GM21528 (cell line): Measurements from ENCODE around the gene DMD.

ENCODE experiments used
- ATAC-seq: cut with Tn5 transposase; IDR thresholded peaks from one replicate; pipeline ENCODE4 v1.9.1; 2021; ENCODE audit warnings: mild to moderate bottlenecking, moderate library complexity; ENCODE audit not compliant: unreplicated experiment, low FRiP score

Gene DMD

GRCh38 chrX:31580726-31581125 lies 1630.6 kb downstream of the DMD start:
- no peak for ATAC-seq

DNA sequence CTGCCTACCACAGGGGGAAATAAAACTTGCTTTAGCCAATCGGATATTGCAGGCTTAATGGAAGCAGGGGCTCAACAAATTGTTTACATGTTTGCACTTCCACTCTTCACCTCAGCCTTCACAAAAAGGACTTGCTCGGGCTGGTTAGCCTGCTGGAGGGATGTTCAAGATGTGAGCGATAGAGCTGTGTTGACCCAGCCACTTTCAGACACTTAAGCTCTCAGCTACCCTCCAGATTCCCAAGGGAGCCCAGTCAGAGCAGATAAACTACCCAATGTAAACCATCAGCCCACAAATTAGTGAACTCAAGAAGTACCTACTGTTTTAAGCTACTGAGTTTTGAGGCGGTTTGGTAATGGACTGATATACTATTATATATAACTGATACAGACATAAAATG lies 1631.1 kb downstream of the DMD start:
- ATAC-seq = no peak

- ATAC-seq = no peak
These were observed 1639.0 kb downstream of the DMD start for GRCh38 chrX:31572360-31572759.

- no peak for ATAC-seq
These were observed 1640.7 kb downstream of the DMD start for GRCh38 chrX:31570658-31571057.

GRCh38 chrX:31563792-31564191 lies 1647.6 kb downstream of the DMD start:
- ATAC-seq = no peak

DNA sequence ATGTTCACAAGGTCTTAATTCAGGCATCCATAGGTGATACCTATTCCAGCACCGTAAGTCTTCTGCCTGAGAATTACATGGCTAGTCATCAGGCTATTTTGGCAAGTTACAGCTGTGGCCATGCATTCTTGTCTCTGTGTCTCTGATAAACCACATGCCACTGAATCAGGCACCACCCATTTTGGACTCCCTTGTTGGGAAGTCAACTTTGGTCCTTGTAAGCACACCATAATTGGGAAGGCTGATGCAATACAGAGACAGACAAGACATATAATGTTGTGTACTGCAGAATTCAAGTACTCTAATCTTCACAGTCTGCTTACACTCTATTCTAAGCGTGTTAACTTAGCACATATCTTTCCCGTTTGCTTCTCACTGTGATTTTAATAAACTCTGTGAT lies 1655.8 kb downstream of the DMD start:
- ATAC-seq = no peak

DNA sequence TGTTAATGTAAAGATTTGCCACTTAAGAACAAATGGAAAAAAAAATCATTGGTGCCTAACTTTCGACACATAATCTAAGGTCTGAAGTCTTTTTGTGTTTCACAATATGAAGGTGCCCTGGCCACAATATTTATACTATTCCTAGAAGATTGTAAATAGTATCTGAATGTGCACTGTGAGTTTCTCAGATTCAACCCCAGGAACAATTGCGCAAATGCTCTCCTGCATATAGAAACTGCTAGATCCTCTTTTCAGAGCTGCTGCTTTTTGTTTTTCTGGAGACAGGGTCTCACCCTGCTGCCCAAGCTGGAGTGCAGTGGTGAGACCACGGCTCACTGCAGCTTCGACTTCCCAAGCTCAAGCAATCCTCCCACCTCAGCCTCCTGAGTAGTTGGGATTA lies 1659.4 kb downstream of the DMD start:
- ATAC-seq = no peak

DNA sequence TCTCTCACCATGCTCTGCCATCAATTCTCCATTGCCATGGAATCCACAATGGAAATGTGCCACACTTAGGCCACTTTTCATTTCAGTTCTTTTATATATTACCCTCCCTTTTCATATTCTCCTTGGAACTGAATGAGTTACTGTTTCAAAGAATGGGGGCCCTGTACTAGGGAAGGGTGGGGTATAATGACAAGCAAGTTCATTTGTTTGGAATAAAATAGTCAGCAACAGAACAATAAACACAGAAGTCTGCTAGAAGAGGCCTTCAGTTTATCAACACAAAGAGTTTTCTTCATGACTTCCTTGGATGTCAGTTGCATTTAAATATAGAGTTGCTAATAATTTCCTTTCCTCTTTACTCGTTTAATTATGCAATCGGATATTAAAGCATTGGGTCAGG lies 1661.2 kb downstream of the DMD start:
- ATAC-seq = no peak

DNA sequence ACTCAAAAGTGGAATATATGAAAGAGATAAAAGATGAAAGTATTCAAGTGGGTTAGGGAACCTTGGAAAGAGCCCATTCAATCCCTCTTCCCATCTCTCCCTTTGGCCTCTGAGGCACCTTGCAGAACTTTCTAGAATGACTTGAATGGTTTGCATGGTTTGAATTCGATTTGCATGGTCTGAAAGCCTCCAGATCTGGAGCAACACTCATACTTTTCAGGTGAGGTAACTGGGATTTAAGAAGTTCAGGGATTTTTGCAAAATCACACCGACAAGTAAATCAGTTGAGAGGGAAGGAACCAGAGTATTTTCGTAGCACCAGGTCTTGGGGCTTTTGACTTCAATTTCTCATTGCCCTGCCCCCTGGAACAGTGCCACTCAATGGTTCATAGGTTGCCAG lies 1663.5 kb downstream of the DMD start:
- ATAC-seq = no peak

- no peak for ATAC-seq
These were observed 1663.9 kb downstream of the DMD start for GRCh38 chrX:31547416-31547815.

DNA sequence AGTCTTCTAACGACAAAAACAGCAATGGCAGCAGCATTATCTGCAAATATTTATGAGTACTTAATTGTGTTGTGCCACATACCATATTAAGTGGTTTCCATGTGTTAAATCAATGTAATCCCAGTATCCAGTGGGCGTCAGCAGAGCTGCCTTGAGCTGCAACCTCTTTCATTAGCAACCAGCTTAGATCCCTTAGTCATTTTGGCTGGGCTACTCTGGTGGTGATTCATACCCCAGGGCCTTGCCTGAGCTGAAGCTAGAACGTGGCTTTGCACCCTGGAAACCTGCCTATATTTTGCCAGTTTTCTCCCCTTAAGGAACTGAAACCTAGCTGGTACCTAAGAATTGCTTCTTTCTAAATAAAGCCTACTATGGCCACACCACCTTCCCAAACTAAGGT lies 1665.2 kb downstream of the DMD start:
- no peak for ATAC-seq

DNA sequence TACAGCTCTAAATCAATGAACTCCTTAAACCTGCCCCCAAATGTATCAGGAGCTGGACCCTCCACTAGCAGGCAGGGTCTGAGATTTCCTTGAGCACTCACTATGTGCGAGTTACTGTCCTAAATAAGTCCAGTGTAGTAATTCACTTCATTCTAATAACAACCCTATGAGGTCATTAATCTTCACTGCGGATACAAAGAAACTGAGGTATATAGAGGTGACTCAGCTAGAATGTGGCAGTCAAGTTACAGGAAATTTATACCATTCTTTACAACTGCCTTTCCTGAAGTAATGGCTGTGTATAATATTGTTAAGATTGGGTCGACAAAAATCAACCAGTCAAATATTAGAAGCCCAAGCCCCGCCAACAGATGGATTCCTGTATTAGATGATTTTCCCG lies 1665.6 kb downstream of the DMD start:
- ATAC-seq = no peak

- ATAC-seq = no peak
These were observed 1666.2 kb downstream of the DMD start for GRCh38 chrX:31545191-31545590.

DNA sequence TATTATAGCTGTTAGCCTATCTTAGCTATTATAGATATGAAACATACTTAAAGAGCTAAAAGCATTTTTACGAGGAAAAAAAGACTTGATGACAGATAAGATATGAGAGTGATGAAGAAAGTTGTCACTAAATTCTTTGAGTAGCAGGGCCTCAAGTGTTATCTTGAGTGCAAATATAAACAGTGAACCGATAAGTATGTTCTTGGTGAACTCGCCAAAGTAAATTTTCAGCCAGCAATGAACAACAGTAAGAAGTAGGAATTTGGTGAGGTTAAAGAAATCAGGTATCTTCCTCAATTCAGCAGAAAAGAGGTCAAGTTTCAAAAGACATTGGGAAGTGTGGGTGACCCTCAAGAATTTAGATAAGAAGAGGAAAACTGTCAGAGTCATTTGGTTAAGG lies 1667.7 kb downstream of the DMD start:
- no peak for ATAC-seq

GRCh38 chrX:31542566-31542965 lies 1668.8 kb downstream of the DMD start:
- ATAC-seq = no peak

- ATAC-seq = no peak
These were observed 1671.0 kb downstream of the DMD start for GRCh38 chrX:31540313-31540712.

DNA sequence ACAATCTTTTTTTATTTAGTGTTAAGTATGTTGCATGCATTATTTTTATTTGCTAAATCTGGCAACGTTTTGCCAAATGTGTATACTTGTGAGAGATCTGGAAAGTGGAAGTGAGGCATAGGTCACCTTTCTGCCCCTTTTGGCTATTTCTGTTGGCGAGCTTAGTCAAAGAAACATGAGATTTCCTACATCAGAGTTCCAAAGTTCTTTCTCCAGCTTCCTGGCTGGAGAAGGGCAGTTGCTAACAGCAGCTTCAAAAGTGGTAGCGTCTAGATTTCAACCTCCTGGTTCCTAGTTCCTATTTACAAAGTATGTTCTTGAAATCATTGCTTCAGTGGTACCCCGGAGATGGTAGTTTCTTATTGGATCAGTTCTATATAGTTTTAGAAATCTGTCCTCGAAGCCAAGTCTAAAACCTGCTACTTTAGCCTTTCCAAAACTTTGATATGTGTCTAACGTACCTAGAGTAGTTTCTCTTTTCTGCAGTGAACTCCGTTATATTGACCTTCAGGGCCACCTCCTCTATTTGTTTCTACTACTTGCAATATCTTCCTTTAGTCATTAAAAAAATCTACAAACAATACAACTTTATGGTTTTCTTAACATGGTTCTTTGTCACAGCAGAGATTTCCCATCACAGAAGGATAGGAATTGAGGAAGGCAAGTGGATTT lies 1683.8 kb downstream of the DMD start:
- no peak for ATAC-seq

GRCh38 chrX:31523884-31524536 lies 1687.3 kb downstream of the DMD start:
- no peak for ATAC-seq

DNA sequence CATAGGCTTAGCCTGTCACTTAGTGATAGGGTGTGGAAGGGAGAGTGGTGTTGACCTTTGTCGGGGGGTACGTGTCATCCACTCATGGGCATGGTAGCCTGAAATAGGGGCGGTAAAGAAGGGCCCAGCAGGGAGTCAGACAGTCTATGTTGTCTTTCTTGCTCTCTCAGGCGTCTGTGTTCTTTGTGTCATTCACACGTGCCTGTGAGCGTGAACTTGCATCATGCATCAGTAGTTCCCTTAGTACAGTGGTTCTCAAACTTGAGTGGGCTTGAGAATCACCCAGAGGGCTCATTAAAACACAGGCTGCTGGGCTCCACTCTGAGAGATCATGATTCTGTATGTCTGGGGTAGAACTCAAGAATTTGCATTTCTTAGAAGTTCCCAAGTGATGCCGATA lies 1688.6 kb downstream of the DMD start:
- ATAC-seq = no peak

DNA sequence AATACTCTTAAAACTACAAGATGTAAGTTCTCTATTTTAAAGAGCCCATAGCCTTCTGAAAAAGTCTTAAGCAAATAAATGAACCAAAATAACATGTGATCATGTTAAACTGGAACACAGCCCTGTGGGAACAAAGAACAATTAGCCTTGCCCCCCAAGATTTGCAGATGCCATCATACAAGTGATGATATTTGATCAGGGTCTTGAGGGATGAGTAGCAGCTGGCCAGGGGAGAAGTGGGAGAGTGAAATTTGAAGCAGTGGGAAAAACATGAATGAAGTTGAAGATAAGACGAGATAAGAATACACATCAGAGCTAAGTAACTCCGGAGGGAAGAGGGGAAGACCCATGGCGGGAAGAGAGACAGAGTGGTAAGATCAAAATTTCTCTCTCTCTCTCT lies 1689.4 kb downstream of the DMD start:
- no peak for ATAC-seq

GRCh38 chrX:31516527-31516926 lies 1694.8 kb downstream of the DMD start:
- no peak for ATAC-seq

- ATAC-seq = no peak
These were observed 1703.0 kb downstream of the DMD start for GRCh38 chrX:31508338-31508737.

- no peak for ATAC-seq
These were observed 1704.4 kb downstream of the DMD start for GRCh38 chrX:31506928-31507327.
